ENCODE results near the gene ZNF638.

The ZNF638 gene

GRCh38 chr2:71332435-71332796 is 834 bp downstream of the ZNF638 start:
- peaks cover 12% of the 10 kb centered on the region for H3K79me2 ChIP-seq (ENCODE audit: control insufficient read depth, insufficient read depth, low read length, poor library complexity)
- peak overlapping the region; percentile 92 for H4K12ac ChIP-seq (ENCODE audit: low read depth, low read length)
- peak overlapping the region; percentile 79 for H3K27ac ChIP-seq (ENCODE audit: low read depth, low read length)
- H3K36me3 ChIP-seq (ENCODE audit: control insufficient read depth in 1 of 2, insufficient read depth in 2 of 2, low read length in 2 of 2) = peaks cover 0 to 6% of the 10 kb centered on the region in 2 experiments
- peaks cover 0 to 2% of the 10 kb centered on the region in 2 experiments for H3K4me1 ChIP-seq (ENCODE audit: control insufficient read depth in 1 of 2, insufficient read depth in 2 of 2, low read length in 2 of 2)
- peak overlapping the region; percentile 99 for H3K4ac ChIP-seq (ENCODE audit: low read depth, low read length)
- peak overlapping the region; percentile 98 for H3K4me3 ChIP-seq (ENCODE audit: low read depth, low read length)
- no peak overlapping the region for H2BK12ac ChIP-seq (ENCODE audit: low read length)
- H2BK120ac ChIP-seq (ENCODE audit: insufficient read depth, low read length, poor library complexity) = peak overlapping the region; percentile 90
- DNase-seq = peak in 1 of 2 donors; percentile 63
- H2BK5ac ChIP-seq (ENCODE audit: low read depth, low read length, poor library complexity) = peak overlapping the region; percentile 60
- H3K9me3 ChIP-seq (ENCODE audit: insufficient read depth, low read depth, low read length) = no peaks in the 10 kb centered on the region
- H4K8ac ChIP-seq (ENCODE audit: low read depth, low read length) = peak overlapping the region; percentile 99
- peak overlapping the region; percentile 99 for H3K9ac ChIP-seq (ENCODE audit: low read length)
- H3K79me1 ChIP-seq (ENCODE audit: low read length) = peaks cover 8% of the 10 kb centered on the region
- WGBS (ENCODE audit: extremely low coverage, insufficient coverage, insufficient read length) = no CpG with 5 or more reads among the region's 6 CpGs
- H3K4me2 ChIP-seq (ENCODE audit: low read length) = peak overlapping the region; percentile 71
- H4K91ac ChIP-seq (ENCODE audit: low read depth, low read length) = peak overlapping the region; percentile 97
- peak overlapping the region; percentile 74 for H2AFZ ChIP-seq (ENCODE audit: insufficient read depth, low read length, poor library complexity)
- peak overlapping the region; percentile 99 for H3K18ac ChIP-seq (ENCODE audit: low read length)
- no peak overlapping the region for H3K23ac ChIP-seq (ENCODE audit: low read length)
- H3K14ac ChIP-seq (ENCODE audit: low read length) = peak overlapping the region; percentile 98
- H2AK5ac ChIP-seq (ENCODE audit: low read length) = peak overlapping the region; percentile 93
- H3K27me3 ChIP-seq (ENCODE audit: insufficient read depth, low read length) = no peaks in the 10 kb centered on the region

DNA sequence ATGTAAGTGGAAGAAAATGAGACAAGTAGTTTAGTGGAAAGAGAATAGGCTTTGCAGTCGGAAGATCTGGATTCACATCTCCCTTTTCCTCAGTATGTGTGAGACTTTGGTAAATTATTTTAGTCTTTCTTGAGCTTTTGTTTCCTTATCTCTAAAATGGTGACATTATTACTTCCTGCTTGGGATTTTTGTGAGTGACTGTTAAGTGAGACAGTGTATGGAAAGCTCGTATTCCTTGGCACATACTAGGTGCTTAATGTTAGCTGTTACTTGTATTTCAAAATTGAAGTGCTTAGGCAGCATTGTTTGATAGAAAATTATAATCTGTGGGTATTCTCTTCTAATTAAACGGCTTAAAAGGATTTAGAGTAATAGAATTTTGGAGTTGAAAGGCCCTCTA is 2.0 kb downstream of the ZNF638 start:
- peaks cover 13% of the 10 kb centered on the region for H3K79me2 ChIP-seq (ENCODE audit: control insufficient read depth, insufficient read depth, low read length, poor library complexity)
- no peak overlapping the region for H2AFZ ChIP-seq (ENCODE audit: insufficient read depth, low read length, poor library complexity)
- H3K4me2 ChIP-seq (ENCODE audit: low read length) = peak overlapping the region; percentile 23
- H2BK12ac ChIP-seq (ENCODE audit: low read length) = no peak overlapping the region
- H4K12ac ChIP-seq (ENCODE audit: low read depth, low read length) = no peak overlapping the region
- H3K4me1 ChIP-seq (ENCODE audit: control insufficient read depth in 1 of 2, insufficient read depth in 2 of 2, low read length in 2 of 2) = peaks cover 0 to 2% of the 10 kb centered on the region in 2 experiments
- no peaks in the 10 kb centered on the region for H3K9me3 ChIP-seq (ENCODE audit: insufficient read depth, low read depth, low read length)
- no peak overlapping the region for H2BK120ac ChIP-seq (ENCODE audit: insufficient read depth, low read length, poor library complexity)
- H3K9ac ChIP-seq (ENCODE audit: low read length) = no peak overlapping the region
- H3K14ac ChIP-seq (ENCODE audit: low read length) = no peak overlapping the region
- no peak overlapping the region for H3K4me3 ChIP-seq (ENCODE audit: low read depth, low read length)
- H3K23ac ChIP-seq (ENCODE audit: low read length) = no peak overlapping the region
- WGBS (ENCODE audit: extremely low coverage, insufficient coverage, insufficient read length) = no CpG with 5 or more reads among the region's 3 CpGs
- H3K4ac ChIP-seq (ENCODE audit: low read depth, low read length) = no peak overlapping the region
- H3K27me3 ChIP-seq (ENCODE audit: insufficient read depth, low read length) = no peaks in the 10 kb centered on the region
- H4K8ac ChIP-seq (ENCODE audit: low read depth, low read length) = no peak overlapping the region
- no peak overlapping the region for H4K91ac ChIP-seq (ENCODE audit: low read depth, low read length)
- H3K18ac ChIP-seq (ENCODE audit: low read length) = no peak overlapping the region
- peak in 1 of 2 donors; percentile 5 for DNase-seq
- peaks cover 8% of the 10 kb centered on the region for H3K79me1 ChIP-seq (ENCODE audit: low read length)
- peaks cover 0 to 6% of the 10 kb centered on the region in 2 experiments for H3K36me3 ChIP-seq (ENCODE audit: control insufficient read depth in 1 of 2, insufficient read depth in 2 of 2, low read length in 2 of 2)
- H2BK5ac ChIP-seq (ENCODE audit: low read depth, low read length, poor library complexity) = no peak overlapping the region
- H3K27ac ChIP-seq (ENCODE audit: low read depth, low read length) = no peak overlapping the region
- no peak overlapping the region for H2AK5ac ChIP-seq (ENCODE audit: low read length)

DNA sequence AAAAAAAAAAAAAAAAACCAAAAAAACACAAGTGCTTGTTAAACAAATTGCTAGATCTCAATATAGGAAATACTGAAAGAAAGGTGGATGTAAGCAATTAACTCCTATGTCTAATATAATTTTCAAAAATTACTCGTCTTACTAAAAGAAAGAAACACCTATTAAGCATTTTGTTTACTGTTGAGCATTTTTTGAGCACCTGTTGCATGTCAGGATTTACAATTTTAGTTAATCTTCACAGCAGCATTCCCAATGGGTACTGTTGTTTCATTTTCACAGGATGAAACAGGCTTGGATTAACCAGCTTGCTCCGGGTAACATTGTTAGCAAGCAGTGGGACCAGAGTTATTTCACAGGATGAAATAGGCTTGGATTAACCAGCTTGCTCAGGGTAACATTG is 4.8 kb downstream of the ZNF638 start:
- Histone ChIP-seq H3K9ac (ENCODE audit: low read length) (no peak overlapping the region), H2AK5ac (ENCODE audit: low read length) (no peak overlapping the region), H3K4me2 (ENCODE audit: low read length) (no peak overlapping the region), H4K8ac (ENCODE audit: low read depth, low read length) (no peak overlapping the region), H4K12ac (ENCODE audit: low read depth, low read length) (no peak overlapping the region), H3K36me3 (ENCODE audit: control insufficient read depth in 1 of 2, insufficient read depth in 2 of 2, low read length in 2 of 2) (peaks cover 0 to 6% of the 10 kb centered on the region in 2 experiments), H3K4me3 (ENCODE audit: low read depth, low read length) (no peak overlapping the region), H4K91ac (ENCODE audit: low read depth, low read length) (no peak overlapping the region), H3K18ac (ENCODE audit: low read length) (no peak overlapping the region), H3K27ac (ENCODE audit: low read depth, low read length) (no peak overlapping the region), H2BK5ac (ENCODE audit: low read depth, low read length, poor library complexity) (no peak overlapping the region), H3K27me3 (ENCODE audit: insufficient read depth, low read length) (no peaks in the 10 kb centered on the region), H3K79me2 (ENCODE audit: control insufficient read depth, insufficient read depth, low read length, poor library complexity) (peaks cover 13% of the 10 kb centered on the region), H3K4ac (ENCODE audit: low read depth, low read length) (peak overlapping the region; percentile 64), H3K14ac (ENCODE audit: low read length) (no peak overlapping the region), H3K4me1 (ENCODE audit: control insufficient read depth in 1 of 2, insufficient read depth in 2 of 2, low read length in 2 of 2) (peaks cover 0 to 2% of the 10 kb centered on the region in 2 experiments), H2AFZ (ENCODE audit: insufficient read depth, low read length, poor library complexity) (no peak overlapping the region), H2BK120ac (ENCODE audit: insufficient read depth, low read length, poor library complexity) (no peak overlapping the region), H3K79me1 (ENCODE audit: low read length) (peaks cover 8% of the 10 kb centered on the region), H3K9me3 (ENCODE audit: insufficient read depth, low read depth, low read length) (no peaks in the 10 kb centered on the region), H2BK12ac (ENCODE audit: low read length) (no peak overlapping the region), H3K23ac (ENCODE audit: low read length) (no peak overlapping the region)
- no CpG with 5 or more reads among the region's 2 CpGs for WGBS (ENCODE audit: extremely low coverage, insufficient coverage, insufficient read length)
- no peak for DNase-seq

- H2AK5ac ChIP-seq (ENCODE audit: low read length) = no peak overlapping the region
- no peak overlapping the region for H3K23ac ChIP-seq (ENCODE audit: low read length)
Measured at GRCh38 chr2:71336802-71337201, 5.2 kb downstream of the ZNF638 start.

More at GRCh38 chr2:71336802-71337201, 5.2 kb downstream of the ZNF638 start:
- no peak overlapping the region for H3K27ac ChIP-seq (ENCODE audit: low read depth, low read length)
- no peak overlapping the region for H2AFZ ChIP-seq (ENCODE audit: insufficient read depth, low read length, poor library complexity)
- H3K79me1 ChIP-seq (ENCODE audit: low read length) = peaks cover 5% of the 10 kb centered on the region
- H3K9me3 ChIP-seq (ENCODE audit: insufficient read depth, low read depth, low read length) = no peaks in the 10 kb centered on the region
- peaks cover 0 to 6% of the 10 kb centered on the region in 2 experiments for H3K36me3 ChIP-seq (ENCODE audit: control insufficient read depth in 1 of 2, insufficient read depth in 2 of 2, low read length in 2 of 2)
- H4K8ac ChIP-seq (ENCODE audit: low read depth, low read length) = no peak overlapping the region
- no peak overlapping the region for H4K91ac ChIP-seq (ENCODE audit: low read depth, low read length)
- H3K4me1 ChIP-seq (ENCODE audit: control insufficient read depth in 1 of 2, insufficient read depth in 2 of 2, low read length in 2 of 2) = peaks cover 0 to 2% of the 10 kb centered on the region in 2 experiments
- H2BK120ac ChIP-seq (ENCODE audit: insufficient read depth, low read length, poor library complexity) = no peak overlapping the region
- no peak overlapping the region for H3K4me2 ChIP-seq (ENCODE audit: low read length)
- peaks cover 11% of the 10 kb centered on the region for H3K79me2 ChIP-seq (ENCODE audit: control insufficient read depth, insufficient read depth, low read length, poor library complexity)
- H3K14ac ChIP-seq (ENCODE audit: low read length) = no peak overlapping the region
- peak in 1 of 2 donors; percentile 8 for DNase-seq
- H3K18ac ChIP-seq (ENCODE audit: low read length) = no peak overlapping the region
- H3K4me3 ChIP-seq (ENCODE audit: low read depth, low read length) = no peak overlapping the region
- peak overlapping the region; percentile 64 for H3K4ac ChIP-seq (ENCODE audit: low read depth, low read length)
- H4K12ac ChIP-seq (ENCODE audit: low read depth, low read length) = no peak overlapping the region
- H3K27me3 ChIP-seq (ENCODE audit: insufficient read depth, low read length) = no peaks in the 10 kb centered on the region
- no peak overlapping the region for H2BK12ac ChIP-seq (ENCODE audit: low read length)
- H3K9ac ChIP-seq (ENCODE audit: low read length) = no peak overlapping the region
- H2BK5ac ChIP-seq (ENCODE audit: low read depth, low read length, poor library complexity) = no peak overlapping the region
